H1 (cell line): Measurements from ENCODE around the gene MTURN. TPM values are rescaled to one million over a fixed set of nuclear protein-coding genes. Genes with fewer than 3 reads are reported as not detected.

Experiments used
- CTCF ChIA-PET: fragments of 300-600 bp; sonication (Branson Sonifier 250); formaldehyde crosslinking; loops from one replicate; lab custom pipeline; 2021; ENCODE audit not compliant: partially characterized antibody; lab: Charles Lee
- POLR2A ChIA-PET: fragments of 300-600 bp; sonication (Branson Sonifier 250); formaldehyde crosslinking; loops from one replicate; lab custom pipeline; 2021; ENCODE audit warnings: inconsistent platforms; ENCODE audit not compliant: partially characterized antibody; lab: Charles Lee
- DNase-seq, 2 experiments: peaks; one replicate each; pipeline versions ENCODE4 v3.0.0 to v3.0.0-alpha.2; 2010 to 2022; ENCODE audit warnings: low spot score in 2 of 2, low read depth in 1 of 2, mixed read lengths in 1 of 2
- FAIRE-seq: peaks from 2 replicates; lab custom pipeline; 2011; peaks lifted over from hg19 to GRCh38; lab: Jason Lieb, UNC
- H2AFZ ChIP-seq: 2 replicates; pipeline ENCODE4 v1.8.1; 2012; ENCODE audit warnings: low read length, inconsistent platforms
- H2AK5ac ChIP-seq: 2 replicates; pipeline ENCODE4 v1.6.1; 2013; ENCODE audit warnings: low read depth, low read length
- H2BK120ac ChIP-seq: replicated peaks from 2 replicates; pipeline ENCODE3; 2013; ENCODE audit warnings: low read depth, low read length, inconsistent platforms
- H2BK12ac ChIP-seq: 2 replicates; pipeline ENCODE4 v1.6.1; 2013; ENCODE audit warnings: low read depth, low read length
- H2BK15ac ChIP-seq: 2 replicates; pipeline ENCODE4 v1.6.1; 2013; ENCODE audit warnings: low read length
- H2BK20ac ChIP-seq: 2 replicates; pipeline ENCODE4 v1.6.1; 2013; ENCODE audit warnings: low read length
- H2BK5ac ChIP-seq: 2 replicates; pipeline ENCODE4 v1.6.1; 2013; ENCODE audit warnings: low read depth, low read length
- H3K14ac ChIP-seq: 2 replicates; pipeline ENCODE4 v1.6.1; 2013; ENCODE audit warnings: inconsistent platforms; ENCODE audit not compliant: insufficient read length
- H3K18ac ChIP-seq: 2 replicates; pipeline ENCODE4 v1.6.1; 2013; ENCODE audit warnings: low read length; ENCODE audit errors: extremely low read depth
- H3K23ac ChIP-seq: 2 replicates; pipeline ENCODE4 v1.6.1; 2013; ENCODE audit warnings: inconsistent platforms; ENCODE audit not compliant: insufficient read length
- H3K23me2 ChIP-seq: 2 replicates; pipeline ENCODE4 v1.6.1; 2013; ENCODE audit warnings: low read depth, low read length
- H3K27ac ChIP-seq: 2 replicates; pipeline ENCODE4 v1.6.1; 2011; ENCODE audit warnings: low read depth, low read length, inconsistent platforms
- H3K27me3 ChIP-seq, 4 experiments: replicated peaks in 1 of 4; 1 replicate in 1 of 4; 2 replicates in 3 of 4; pipeline versions ENCODE4 v1.6.1 to v1.8.1; 2011 to 2013; ENCODE audit warnings: low read length in 3 of 4, mild to moderate bottlenecking in 3 of 4, inconsistent platforms in 2 of 4, mixed read lengths in 2 of 4, moderate library complexity in 1 of 4; ENCODE audit not compliant: control insufficient read depth in 3 of 4, insufficient read depth in 3 of 4; ENCODE audit errors: extremely low read depth in 1 of 4
- H3K36me3 ChIP-seq, 4 experiments: 2 replicates each; pipeline versions ENCODE4 v1.6.1 to v1.8.1; 2011 to 2013; ENCODE audit warnings: mild to moderate bottlenecking in 4 of 4, low read length in 3 of 4, moderate library complexity in 2 of 4, control low read depth in 1 of 4, inconsistent platforms in 1 of 4; ENCODE audit not compliant: insufficient read depth in 4 of 4, control insufficient read depth in 2 of 4
- H3K4ac ChIP-seq: replicated peaks from 2 replicates; pipeline ENCODE3; 2013; ENCODE audit warnings: low read length, low read depth, mixed read lengths, inconsistent platforms; ENCODE audit not compliant: insufficient read length
- H3K4me1 ChIP-seq, 4 experiments: replicated peaks in 1 of 4; 1 replicate in 1 of 4; 2 replicates in 3 of 4; pipeline versions ENCODE4 v1.6.1 to v1.8.1; 2011 to 2013; ENCODE audit warnings: low read length in 3 of 4, inconsistent platforms in 2 of 4, mixed read lengths in 1 of 4; ENCODE audit not compliant: insufficient read depth in 4 of 4, control insufficient read depth in 3 of 4
- H3K4me2 ChIP-seq, 2 experiments: 2 replicates each; pipeline versions ENCODE4 v1.6.1 to v1.8.1; 2011 to 2013; ENCODE audit warnings: low read depth in 2 of 2, low read length in 2 of 2, control low read depth in 1 of 2, inconsistent platforms in 1 of 2, mild to moderate bottlenecking in 1 of 2; ENCODE audit not compliant: insufficient read depth in 1 of 2
- H3K4me3 ChIP-seq, 4 experiments: fragments of 200-600, 300-600 bp in 1 of 4; sonication (generic), shearing (Covaris generic), sonication (Bioruptor Twin) in 1 of 4; 2 replicates each; pipeline versions ENCODE4 v1.5.1 to v1.8.1; 2011 to 2016; ENCODE audit warnings: low read length in 4 of 4, low read depth in 3 of 4, control low read depth in 2 of 4, inconsistent platforms in 2 of 4, mild to moderate bottlenecking in 2 of 4, mixed read lengths in 1 of 4, moderate library complexity in 1 of 4; ENCODE audit not compliant: insufficient read depth in 2 of 4; ENCODE audit errors: extremely low read depth in 1 of 4
- H3K56ac ChIP-seq: replicated peaks from 2 replicates; pipeline ENCODE3; 2013; ENCODE audit warnings: low read depth, mild to moderate bottlenecking, mixed read lengths, low read length, inconsistent platforms; ENCODE audit not compliant: insufficient read length
- H3K79me1 ChIP-seq: 2 replicates; pipeline ENCODE4 v1.6.1; 2013; ENCODE audit warnings: low read depth, low read length, control low read depth
- H3K79me2 ChIP-seq, 2 experiments: 2 replicates each; pipeline versions ENCODE4 v1.6.1 to v1.8.1; 2012 to 2013; ENCODE audit warnings: low read length in 2 of 2, mild to moderate bottlenecking in 2 of 2, inconsistent platforms in 1 of 2; ENCODE audit not compliant: insufficient read depth in 2 of 2, control insufficient read depth in 1 of 2
- H3K9ac ChIP-seq, 4 experiments: replicated peaks in 1 of 4; 1 replicate in 1 of 4; 2 replicates in 3 of 4; pipeline versions ENCODE4 v1.6.1 to v1.8.1; 2011 to 2013; ENCODE audit warnings: low read depth in 3 of 4, low read length in 3 of 4, control low read depth in 2 of 4, mild to moderate bottlenecking in 2 of 4, moderate library complexity in 2 of 4, inconsistent platforms in 1 of 4; ENCODE audit errors: extremely low read depth in 1 of 4
- H3K9me3 ChIP-seq, 2 experiments: 2 replicates each; pipeline versions ENCODE4 v1.6.1 to v1.8.1; 2012 to 2013; ENCODE audit warnings: mild to moderate bottlenecking in 2 of 2, moderate library complexity in 2 of 2, control low read depth in 1 of 2, inconsistent platforms in 1 of 2, low read depth in 1 of 2, low read length in 1 of 2, mixed read lengths in 1 of 2; ENCODE audit not compliant: insufficient read depth in 2 of 2
- H4K20me1 ChIP-seq, 2 experiments: replicated peaks in 1 of 2; 2 replicates each; pipeline versions ENCODE3 to v1.8.1; 2011 to 2013; ENCODE audit warnings: inconsistent platforms in 2 of 2, low read length in 2 of 2, mild to moderate bottlenecking in 1 of 2; ENCODE audit not compliant: insufficient read depth in 2 of 2, control insufficient read depth in 1 of 2
- H4K5ac ChIP-seq: 2 replicates; pipeline ENCODE4 v1.6.1; 2013; ENCODE audit warnings: low read length, low read depth, mixed read lengths, inconsistent platforms; ENCODE audit not compliant: insufficient read length
- H4K8ac ChIP-seq: 2 replicates; pipeline ENCODE4 v1.8.0; 2013; ENCODE audit warnings: mild to moderate bottlenecking, moderate library complexity, low read length, inconsistent platforms; ENCODE audit not compliant: insufficient read depth; ENCODE audit errors: extremely low read depth
- H4K91ac ChIP-seq: replicated peaks from 2 replicates; pipeline ENCODE3; 2013; ENCODE audit warnings: low read length, mixed read lengths, inconsistent platforms; ENCODE audit not compliant: insufficient read length
- CBX5 ChIP-seq: fragments of 300-800, 300-1000 bp; sonication (generic); IDR thresholded peaks from 2 replicates; pipeline ENCODE4 v1.7.1; 2016; ENCODE audit warnings: antibody characterized with exemption, low read length, low read depth
- CEBPB ChIP-seq: IDR thresholded peaks from 2 replicates; pipeline ENCODE4 v1.6.1; 2012; ENCODE audit warnings: low read depth, low read length
- CREB1 ChIP-seq: IDR thresholded peaks from 2 replicates; pipeline ENCODE4 v1.6.1; 2012; ENCODE audit warnings: inconsistent platforms
- PHF8 ChIP-seq: fragments of 200-600 bp; sonication (generic); conservative IDR thresholded peaks from 2 replicates; pipeline ENCODE4 v1.7.1; 2012; ENCODE audit warnings: low read depth, mild to moderate bottlenecking, inconsistent platforms, low read length, moderate library complexity
- RAD21 ChIP-seq, 2 experiments: IDR thresholded peaks in 1 of 2; conservative IDR thresholded peaks in 1 of 2; 2 replicates each; pipeline ENCODE4 v1.6.1; 2011; ENCODE audit warnings: low read depth in 2 of 2, low read length in 2 of 2, improper control_type of control experiment in 1 of 2, inconsistent platforms in 1 of 2, mild to moderate bottlenecking in 1 of 2, moderate library complexity in 1 of 2
- RXRA ChIP-seq: IDR thresholded peaks from 2 replicates; pipeline ENCODE4 v1.6.1; 2011; ENCODE audit warnings: low read depth, mild to moderate bottlenecking, low read length, moderate library complexity; ENCODE audit not compliant: insufficient read depth
- SIN3A ChIP-seq, 2 experiments: IDR thresholded peaks in 1 of 2; conservative IDR thresholded peaks in 1 of 2; 2 replicates each; pipeline ENCODE4 v1.6.1; 2011 to 2012; ENCODE audit warnings: low read length in 2 of 2, improper control_type of control experiment in 1 of 2, low read depth in 1 of 2, mild to moderate bottlenecking in 1 of 2
- WGBS, 2 experiments: shearing (Covaris generic) in 1 of 2; methylation state at CpG; one replicate each; pipeline versions ENCODE4 v1.1.6 to v1.1.7; 2013 to 2015; ENCODE audit warnings: low lambda C conversion rate in 2 of 2, mixed read lengths in 2 of 2, inconsistent platforms in 1 of 2, low coverage in 1 of 2, missing lambda C conversion rate in 1 of 2; ENCODE audit not compliant: insufficient replicate concordance in 2 of 2, insufficient coverage in 1 of 2, insufficient read length in 1 of 2; ENCODE audit errors: extremely low coverage in 1 of 2, missing lambda C conversion rate in 1 of 2; 5-methylcytosine and 5-hydroxymethylcytosine counted together
- polyA plus RNA-seq, 7 experiments: library from polyadenylated mRNA; depleted of rRNA in 3 of 7; stranded (reverse) in 5 of 7; unstranded in 2 of 7; fragments of >200 nt in 5 of 7; fragments of 200-250 nt in 2 of 7; gene quantifications; 1 replicate in 5 of 7; 2 replicates in 1 of 7; 4 replicates in 1 of 7; pipeline versions ENCODE4 v1.2.1 to v1.2.3, GENCODE V29; 2011 to 2013; ENCODE audit warnings: missing spikeins in 2 of 7, mixed read lengths in 2 of 7
- total RNA-seq: library from RNA; stranded (reverse); fragmentation: NEBNext Ultra II Directional; extraction: Animal tissue kit (Norgen Biotek cat#: 25700); gene quantifications from 2 replicates; pipeline ENCODE4 v1.2.1, GENCODE V29; 2021

MTURN gene
- total and polyA plus RNA-seq, 2 of the 8 experiments (the other 6 are each of a cell fraction or from before 2014, with no cell fraction given), result 2.6 to 5.8 TPM

- Histone ChIP-seq H3K27ac (no peak overlapping the region), H3K4me2 (no peak overlapping the region), H4K8ac (no peak overlapping the region), H2AFZ (no peak overlapping the region), H3K27me3 (peaks cover 0 to 12% (median 7%) of the 10 kb centered on the region in 4 experiments; a peak in 5 of 7 replicates), H3K23me2 (no peaks in the 10 kb centered on the region; the same call in 1 of the 2 replicates), H3K79me1 (no peaks in the 10 kb centered on the region), H4K91ac (no peak overlapping the region), H3K4ac (no peak overlapping the region), H3K14ac (no peak overlapping the region), H3K23ac (no peak overlapping the region), H2BK20ac (peak overlapping the region; percentile 76; the same call in 1 of the 2 replicates), H3K36me3 (no peaks in the 10 kb centered on the region), H3K9me3 (no peaks in the 10 kb centered on the region), H3K4me3 (no peak overlapping the region), H4K20me1 (peaks cover 0 to 2% of the 10 kb centered on the region in 2 experiments), H3K4me1 (peaks cover 8 to 25% (median 20%) of the 10 kb centered on the region in 4 experiments), H2BK5ac (no peak overlapping the region), H3K9ac (no peak overlapping the region; a peak in 1 of 7 replicates), H2BK15ac (peak overlapping the region; percentile 7; the same call in 1 of the 2 replicates), H3K18ac (no peak overlapping the region; the same call in 1 of the 2 replicates), H2BK12ac (peak overlapping the region; percentile 80), H2AK5ac (0 out of 2 replicates have a peak overlapping the region, but pooled peaks have one; percentile 0), H4K5ac (no peak overlapping the region), H2BK120ac (no peak overlapping the region), H3K79me2 (no peaks in the 10 kb centered on the region), H3K56ac (no peak overlapping the region)
- POLR2A ChIA-PET, result interaction anchor here (1.1 to 1.8 kb wide), 2 partner anchors 9 to 13 kb away, joined by 3 to 4 read pairs; no protein-coding TSS in a partner anchor
- CTCF ChIA-PET, result interaction anchor here (0.8 to 4.8 kb wide), 5 partner anchors 10 to 379 kb away, joined by 3 to 22 read pairs (median 5); no protein-coding TSS in a partner anchor
- WGBS, 2 experiments, result 81% methylated on average over 6 of the region's 6 CpGs; no CpG with 5 or more reads in 1 of the 2 experiments
- FAIRE-seq (no peak), DNase-seq (no peak)
- no peak for TF ChIP-seq CREB1
- TF ChIP-seq RAD21 (IDR thresholded peaks at IDR 0.05 in 1 of 2, conservative IDR thresholded peaks at IDR 0.05 in 1 of 2; ENCODE audit: low read depth in 2 of 2, low read length in 2 of 2), result no peak
- TF ChIP-seq RXRA, result no peak
- TF ChIP-seq PHF8, result no peak
- no peak for TF ChIP-seq CBX5
- no peak for TF ChIP-seq SIN3A (conservative IDR thresholded peaks at IDR 0.05 in 1 of 2, IDR thresholded peaks at IDR 0.05 in 1 of 2; ENCODE audit: low read depth in 1 of 2, low read length in 2 of 2)
- TF ChIP-seq CEBPB, result no peak
These were observed 35.9 kb downstream of the MTURN start for GRCh38 chr7:30170476-30171205.
